Hematopoietic multipotent progenitor cell treated with erythropoietin and hydrocortisone succinate and interleukin-3 and kit ligand, for 4 days (in vitro differentiated cells): Measurements from ENCODE around the gene IFNK.
A peak's percentile ranks its signal among the peaks of the same experiment; 100 is the strongest.

Experiments
- DNase-seq: peaks from one replicate; pipeline ENCODE4 v3.0.0-alpha.2; 2015

Gene IFNK

DNA sequence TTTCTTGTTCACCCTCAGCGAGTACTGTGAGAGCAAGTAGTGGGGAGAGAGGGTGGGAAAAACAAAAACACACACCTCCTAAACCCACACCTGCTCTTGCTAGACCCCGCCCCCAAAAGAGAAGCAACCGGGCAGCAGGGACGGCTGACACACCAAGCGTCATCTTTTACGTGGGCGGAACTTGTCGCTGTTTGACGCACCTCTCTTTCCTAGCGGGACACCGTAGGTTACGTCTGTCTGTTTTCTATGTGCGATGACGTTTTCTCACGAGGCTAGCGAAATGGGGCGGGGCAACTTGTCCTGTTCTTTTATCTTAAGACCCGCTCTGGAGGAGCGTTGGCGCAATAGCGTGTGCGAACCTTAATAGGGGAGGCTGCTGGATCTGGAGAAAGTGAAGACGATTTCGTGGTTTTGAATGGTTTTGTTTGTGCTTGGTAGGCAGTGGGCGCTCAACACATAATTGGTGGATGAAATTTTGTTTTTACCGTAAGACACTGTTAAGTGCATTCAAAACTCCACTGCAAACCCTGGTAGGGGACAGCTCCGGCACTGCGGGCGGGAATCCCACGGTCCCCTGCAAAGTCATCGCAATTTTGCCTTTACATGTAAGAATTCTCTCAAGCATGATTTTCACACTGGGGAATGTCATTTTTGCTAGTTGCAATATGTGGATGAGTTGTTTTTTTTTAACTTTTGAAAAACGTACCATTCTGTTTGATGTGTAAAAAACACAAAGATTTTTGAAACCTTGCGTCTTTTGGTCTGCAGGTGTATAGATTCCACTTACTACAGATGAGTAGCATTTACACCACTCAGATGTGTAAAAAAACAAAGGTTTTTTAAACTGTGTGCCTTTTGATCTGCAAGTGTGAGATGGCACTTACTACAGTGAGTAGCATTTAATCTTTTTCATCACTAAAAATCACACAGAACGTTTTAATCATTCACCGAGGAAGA lies 49.8 kb downstream of the IFNK start:
- DNase-seq = peak; percentile 100
